Ovary (tissue), 9 donors: ENCODE measurements around the gene RND1. TPM values are rescaled to one million over a fixed set of nuclear protein-coding genes. Genes with fewer than 3 reads are reported as not detected.

Experiments
- DNase-seq, 5 donors: peaks; one replicate each; pipeline ENCODE4 v3.0.0-alpha.2; 2019 to 2020
- H3K27ac ChIP-seq, 2 donors: fragments of 200-600 bp; one replicate each; pipeline versions ENCODE4 v1.5.1 to v1.8.0; 2019 to 2022
- H3K27me3 ChIP-seq: fragments of 200-600 bp; one replicate; pipeline ENCODE4 v1.8.0; 2022
- H3K36me3 ChIP-seq: fragments of 200-600 bp; sonication (generic); one replicate; pipeline ENCODE4 v1.5.1; 2019
- H3K4me1 ChIP-seq: one replicate; pipeline ENCODE4 v1.8.1; 2013; ENCODE audit warnings: mild to moderate bottlenecking, moderate library complexity; ENCODE audit not compliant: insufficient read depth
- H3K4me3 ChIP-seq: fragments of 200-600 bp; sonication (generic); one replicate; pipeline ENCODE4 v1.5.1; 2017
- H3K9me3 ChIP-seq, 2 donors: fragments of 200-600 bp in 1 of 2; sonication (generic) in 1 of 2; one replicate each; pipeline versions ENCODE4 v1.5.1 to v1.8.1; 2013 to 2019; ENCODE audit warnings: mild to moderate bottlenecking in 1 of 2, moderate library complexity in 1 of 2
- CTCF ChIP-seq, 3 donors: fragments of 450-650 bp in 2 of 3; fragments of 200-600 bp in 1 of 3; IDR thresholded peaks; one replicate each; pipeline versions ENCODE4 v1.5.1 to v1.8.0; 2016 to 2022; ENCODE audit warnings: antibody characterized with exemption in 3 of 3, mild to moderate bottlenecking in 1 of 3
- EP300 ChIP-seq: sonication (generic); formaldehyde crosslinking; IDR thresholded peaks from one replicate; pipeline ENCODE4 v1.6.1; 2017; ENCODE audit warnings: antibody characterized with exemption
- POLR2A ChIP-seq: fragments of 450-650 bp; IDR thresholded peaks from one replicate; pipeline ENCODE4 v1.6.1; 2017; ENCODE audit warnings: antibody characterized with exemption, mild to moderate bottlenecking, moderate library complexity
- WGBS, 3 donors: extraction: QIAGEN DNeasy Blood & Tissue Kit in 1 of 3; methylation state at CpG; one replicate each; pipeline versions ENCODE4 v1.1.5 to v1.1.7; 2013 to 2017; 5-methylcytosine and 5-hydroxymethylcytosine counted together
- intact Hi-C, 4 donors: fragments of 100-400 bp; cut with DNase I; formaldehyde crosslinking; loops; one replicate each; pipeline versions ENCODE4 v1.11.0 to v1.15.1; 2022 to 2023
- polyA plus RNA-seq, 2 donors: library from polyadenylated mRNA; stranded (reverse); fragments of 200-250 nt in 1 of 2; fragments of 350-450 nt in 1 of 2; fragmentation: Illumina TruSeq in 1 of 2; extraction: RNeasy Lipid Tissue Mini Kit (QIAGEN cat#74804) in 1 of 2; gene quantifications; one replicate each; pipeline ENCODE4 v1.2.3, GENCODE V29; 2013 to 2014
- total RNA-seq, 7 donors: library from RNA; depleted of rRNA in 2 of 7; stranded (reverse); fragments of >200 nt in 2 of 7; fragmentation: NEBNext Ultra II Directional in 3 of 7; extraction: Animal tissue kit (Norgen Biotek cat#: 25700) in 3 of 7; gene quantifications; one replicate each; pipeline versions ENCODE4 v1.1.0 to v1.2.4, GENCODE V29; 2016 to 2023
- donor health status: DM: no; HTN: no; CAD: no; lungs with moderate emphysema.
- donor health status: DM: no; HTN: no; CAD: no.
- donor health status: Bipolar disorder and iron deficiency.
- donor health status: DM: yes; HTN: yes; CAD: no.
- donor health status: DM: no; HTN: no; CAD: no.
- donor health status: DM: yes; HTN: yes; CAD: no.

The RND1 gene
- total and polyA plus RNA-seq, 9 donors = 0.23 to 3.8 (median 0.62) TPM

GRCh38 chr12:48838048-48838447, 27.6 kb downstream of the RND1 start:
- Histone ChIP-seq H3K27me3 (no peaks in the 10 kb centered on the region), H3K27ac (no peak overlapping the region), H3K9me3 (no peaks in the 10 kb centered on the region), H3K4me1 (no peaks in the 10 kb centered on the region), H3K4me3 (no peak overlapping the region), H3K36me3 (no peaks in the 10 kb centered on the region)
- no peak for TF ChIP-seq POLR2A
- no peak for TF ChIP-seq CTCF (IDR thresholded peaks at IDR 0.05)
- TF ChIP-seq EP300 = no peak
- no peak for DNase-seq
- 84 to 88% (median 88%) methylated on average over 4 of the region's 4 CpGs for WGBS, 3 donors
- intact Hi-C loops = no loop called here

- H3K27me3 ChIP-seq = no peaks in the 10 kb centered on the region
- no peak overlapping the region for H3K4me3 ChIP-seq
- no peak for DNase-seq
- intact Hi-C loops = no loop called here
- no peak overlapping the region for H3K27ac ChIP-seq
- H3K9me3 ChIP-seq = no peaks in the 10 kb centered on the region
- H3K36me3 ChIP-seq = no peaks in the 10 kb centered on the region
- H3K4me1 ChIP-seq = no peaks in the 10 kb centered on the region
- no peak for TF ChIP-seq POLR2A
- no peak for TF ChIP-seq CTCF (IDR thresholded peaks at IDR 0.05)
- no peak for TF ChIP-seq EP300
- WGBS, 3 donors = 76 to 78% (median 78%) methylated on average over 12 of the region's 12 CpGs
These were observed 33.2 kb downstream of the RND1 start for GRCh38 chr12:48832321-48833060.

- no peak overlapping the region for H3K4me3 ChIP-seq
- WGBS, 3 donors = 71 to 79% (median 76%) methylated on average over 6 of the region's 6 CpGs
- H3K27ac ChIP-seq = no peak overlapping the region
- no peaks in the 10 kb centered on the region for H3K4me1 ChIP-seq
- no peaks in the 10 kb centered on the region for H3K27me3 ChIP-seq
- intact Hi-C loops = no loop called here
- H3K9me3 ChIP-seq = no peaks in the 10 kb centered on the region
- no peaks in the 10 kb centered on the region for H3K36me3 ChIP-seq
- no peak for DNase-seq
- TF ChIP-seq CTCF (IDR thresholded peaks at IDR 0.05) (no peak), POLR2A (no peak), EP300 (no peak)
These were observed 34.4 kb downstream of the RND1 start for GRCh38 chr12:48831257-48831656.

GRCh38 chr12:48828841-48829575, 36.7 kb downstream of the RND1 start:
- no peak overlapping the region for H3K27ac ChIP-seq
- DNase-seq = no peak
- intact Hi-C loops = no loop called here
- 74 to 81% (median 79%) methylated on average over 16 of the region's 16 CpGs for WGBS, 3 donors
- H3K27me3 ChIP-seq = no peaks in the 10 kb centered on the region
- no peak overlapping the region for H3K4me3 ChIP-seq
- no peaks in the 10 kb centered on the region for H3K9me3 ChIP-seq
- no peaks in the 10 kb centered on the region for H3K4me1 ChIP-seq
- no peaks in the 10 kb centered on the region for H3K36me3 ChIP-seq
- TF ChIP-seq CTCF (IDR thresholded peaks at IDR 0.05) (no peak), POLR2A (no peak), EP300 (no peak)
